LHCN-M2 (cell line): ENCODE measurements around the gene ARL15. TPM values are rescaled to one million over a fixed set of nuclear protein-coding genes. Genes with fewer than 3 reads are reported as not detected.
A peak's percentile ranks its signal among the peaks of the same experiment; 100 is the strongest.
"Not testable (repeated sequence)": the region's sequence is repeated elsewhere in the genome, so short reads cannot be mapped to it uniquely, and the experiment has no call there.

Experiments used
- DNase-seq: peaks from one replicate; pipeline ENCODE4 v3.0.0-alpha.2; 2012; ENCODE audit warnings: low read depth
- total RNA-seq: library from RNA; depleted of rRNA; stranded (reverse); fragments of >200 nt; gene quantifications from 2 replicates; pipeline ENCODE4 v1.2.3, GENCODE V29; 2014

The ARL15 gene
- total RNA-seq, 1 experiment from 2014 or later, result 11.2 TPM

- no peak for DNase-seq
Observed at GRCh38 chr5:53996008-53996407, 314.4 kb downstream of the ARL15 start.

GRCh38 chr5:53994148-53994547 lies 316.2 kb downstream of the ARL15 start:
- DNase-seq, result peak; percentile 26

GRCh38 chr5:53991942-53992341 lies 318.4 kb downstream of the ARL15 start:
- peak; percentile 8 for DNase-seq

- DNase-seq, result no peak
Observed at GRCh38 chr5:53987101-53987500, 323.3 kb downstream of the ARL15 start.

GRCh38 chr5:53985796-53986195 lies 324.6 kb downstream of the ARL15 start:
- no peak for DNase-seq

- DNase-seq, result no peak
Observed at GRCh38 chr5:53984971-53985370, 325.4 kb downstream of the ARL15 start.

GRCh38 chr5:53983568-53984460 lies 326.6 kb downstream of the ARL15 start:
- no peak for DNase-seq

- not testable (repeated sequence) for DNase-seq
Observed at GRCh38 chr5:53982319-53982718, 328.1 kb downstream of the ARL15 start.

- no peak for DNase-seq
Observed at GRCh38 chr5:53980061-53980460, 330.3 kb downstream of the ARL15 start.

GRCh38 chr5:53974021-53974420 lies 336.4 kb downstream of the ARL15 start:
- DNase-seq, result no peak

- DNase-seq, result no peak
Observed at GRCh38 chr5:53972314-53972713, 338.1 kb downstream of the ARL15 start.

GRCh38 chr5:53971551-53971950 lies 338.8 kb downstream of the ARL15 start:
- DNase-seq, result no peak

GRCh38 chr5:53971131-53971530 lies 339.2 kb downstream of the ARL15 start:
- peak; percentile 14 for DNase-seq

GRCh38 chr5:53970475-53970874 lies 339.9 kb downstream of the ARL15 start:
- DNase-seq, result no peak

GRCh38 chr5:53969176-53969730 lies 341.1 kb downstream of the ARL15 start:
- DNase-seq, result no peak

- no peak for DNase-seq
Observed at GRCh38 chr5:53965459-53965858, 344.9 kb downstream of the ARL15 start.

GRCh38 chr5:53963958-53964357 lies 346.4 kb downstream of the ARL15 start:
- no peak for DNase-seq

- no peak for DNase-seq
Observed at GRCh38 chr5:53962306-53962705, 348.1 kb downstream of the ARL15 start.

- no peak for DNase-seq
Observed at GRCh38 chr5:53956632-53957031, 353.7 kb downstream of the ARL15 start.

GRCh38 chr5:53956196-53956595 lies 354.2 kb downstream of the ARL15 start:
- DNase-seq, result no peak

- DNase-seq, result no peak
Observed at GRCh38 chr5:53950621-53951020, 359.8 kb downstream of the ARL15 start.

GRCh38 chr5:53948598-53948997 lies 361.8 kb downstream of the ARL15 start:
- no peak for DNase-seq
